Ectodermal cell (in vitro differentiated cells): Measurements from ENCODE around the gene PHLDB3.
"Not testable (repeated sequence)": the region's sequence is repeated elsewhere in the genome, so short reads cannot be mapped to it uniquely, and the experiment has no call there.

Experiments used
- H3K27ac ChIP-seq: 2 replicates; pipeline ENCODE4 v1.7.0; 2013; ENCODE audit warnings: mild to moderate bottlenecking, low read depth, low read length; ENCODE audit not compliant: insufficient read depth, poor library complexity, severe bottlenecking
- H3K27me3 ChIP-seq: 2 replicates; pipeline ENCODE4 v1.7.0; 2013; ENCODE audit warnings: mild to moderate bottlenecking, low read length; ENCODE audit not compliant: insufficient read depth, control insufficient read depth, poor library complexity, severe bottlenecking
- H3K36me3 ChIP-seq: one replicate; pipeline ENCODE4 v1.7.0; 2013; ENCODE audit warnings: low read length; ENCODE audit not compliant: control insufficient read depth, insufficient read depth
- H3K4me1 ChIP-seq: one replicate; pipeline ENCODE4 v1.7.0; 2013; ENCODE audit warnings: low read length; ENCODE audit not compliant: control insufficient read depth, insufficient read depth
- H3K4me3 ChIP-seq: 2 replicates; pipeline ENCODE4 v1.7.0; 2013; ENCODE audit warnings: low read depth, low read length, control low read depth; ENCODE audit not compliant: insufficient read depth
- H3K9me3 ChIP-seq: 2 replicates; pipeline ENCODE4 v1.7.0; 2013; ENCODE audit warnings: mild to moderate bottlenecking, low read length, moderate library complexity; ENCODE audit not compliant: control insufficient read depth
- WGBS, 2 experiments: methylation state at CpG; one replicate each; pipeline ENCODE4 v1.1.7; 2013; ENCODE audit warnings: missing lambda C conversion rate in 2 of 2; 5-methylcytosine and 5-hydroxymethylcytosine counted together

PHLDB3 gene

DNA sequence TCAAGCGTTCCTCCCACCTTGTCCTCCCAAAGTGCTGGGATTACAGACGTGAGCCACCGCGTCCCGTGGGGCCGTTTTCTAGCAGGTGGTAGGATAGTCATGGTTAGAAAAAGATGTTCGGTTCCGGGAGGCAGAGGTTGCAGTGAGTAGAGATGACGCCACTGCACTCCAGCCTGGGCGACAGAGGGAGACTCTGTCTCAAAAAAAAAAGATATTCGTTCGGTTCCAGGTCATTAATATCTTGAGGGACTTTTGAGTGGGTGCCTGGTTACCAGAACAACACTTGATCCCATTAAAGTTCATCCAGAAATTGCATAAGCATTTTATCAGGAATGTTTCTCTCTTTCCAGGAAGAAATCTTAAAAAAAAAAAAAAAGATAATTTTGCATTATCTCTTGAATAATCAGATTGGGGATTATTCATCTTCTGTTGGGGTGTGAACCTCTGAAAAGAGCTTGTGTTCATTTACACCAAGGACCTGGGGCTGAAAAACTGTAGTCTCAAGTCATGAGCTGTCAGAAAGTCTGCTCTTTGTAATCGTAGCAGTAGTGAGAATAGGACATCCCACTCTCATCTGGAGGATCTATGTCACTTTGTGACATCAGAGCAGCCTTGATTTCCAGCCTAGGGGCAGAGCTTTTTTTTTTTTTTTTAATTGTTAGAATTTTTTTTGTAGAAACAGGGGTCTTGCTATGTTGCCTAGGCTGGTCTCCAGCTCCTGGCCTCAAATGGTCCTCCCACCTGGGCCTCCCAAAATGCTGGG, 23.5 kb upstream of the PHLDB3 start:
- Histone ChIP-seq H3K27ac (no peak overlapping the region), H3K36me3 (no peaks in the 10 kb centered on the region), H3K9me3 (no peaks in the 10 kb centered on the region), H3K4me3 (no peak overlapping the region), H3K27me3 (peaks cover 17% of the 10 kb centered on the region), H3K4me1 (peaks cover 16% of the 10 kb centered on the region)
- 59 to 64% methylated on average over 13 of the region's 13 CpGs for WGBS, 2 experiments

- Histone ChIP-seq H3K9me3 (no peaks in the 10 kb centered on the region), H3K27me3 (peaks cover 17% of the 10 kb centered on the region), H3K4me3 (peak within 1 kb of the TSS; percentile 57), H3K4me1 (peaks cover 11% of the 10 kb centered on the region), H3K27ac (no peak within 1 kb of the TSS), H3K36me3 (no peaks in the 10 kb centered on the region)
- 5 to 8% methylated on average over 51 to 52 of the region's 54 CpGs for WGBS, 2 experiments
Observed at GRCh38 chr19:43526884-43527859, 22.6 kb upstream of the PHLDB3 start, which contains the start of gene ETHE1. TSS of gene ETHE1 (minus strand) at chr19:43527201. CDS start at chr19:43527177, 24 bp downstream.

GRCh38 chr19:43525836-43526771, 21.6 kb upstream of the PHLDB3 start:
- peaks cover 17% of the 10 kb centered on the region for H3K27me3 ChIP-seq
- H3K4me3 ChIP-seq = peak overlapping the region; percentile 57
- no peaks in the 10 kb centered on the region for H3K9me3 ChIP-seq
- peaks cover 10% of the 10 kb centered on the region for H3K4me1 ChIP-seq
- no peak overlapping the region for H3K27ac ChIP-seq
- H3K36me3 ChIP-seq = no peaks in the 10 kb centered on the region
- WGBS, 2 experiments = 3% methylated on average over 26 of the region's 26 CpGs

DNA sequence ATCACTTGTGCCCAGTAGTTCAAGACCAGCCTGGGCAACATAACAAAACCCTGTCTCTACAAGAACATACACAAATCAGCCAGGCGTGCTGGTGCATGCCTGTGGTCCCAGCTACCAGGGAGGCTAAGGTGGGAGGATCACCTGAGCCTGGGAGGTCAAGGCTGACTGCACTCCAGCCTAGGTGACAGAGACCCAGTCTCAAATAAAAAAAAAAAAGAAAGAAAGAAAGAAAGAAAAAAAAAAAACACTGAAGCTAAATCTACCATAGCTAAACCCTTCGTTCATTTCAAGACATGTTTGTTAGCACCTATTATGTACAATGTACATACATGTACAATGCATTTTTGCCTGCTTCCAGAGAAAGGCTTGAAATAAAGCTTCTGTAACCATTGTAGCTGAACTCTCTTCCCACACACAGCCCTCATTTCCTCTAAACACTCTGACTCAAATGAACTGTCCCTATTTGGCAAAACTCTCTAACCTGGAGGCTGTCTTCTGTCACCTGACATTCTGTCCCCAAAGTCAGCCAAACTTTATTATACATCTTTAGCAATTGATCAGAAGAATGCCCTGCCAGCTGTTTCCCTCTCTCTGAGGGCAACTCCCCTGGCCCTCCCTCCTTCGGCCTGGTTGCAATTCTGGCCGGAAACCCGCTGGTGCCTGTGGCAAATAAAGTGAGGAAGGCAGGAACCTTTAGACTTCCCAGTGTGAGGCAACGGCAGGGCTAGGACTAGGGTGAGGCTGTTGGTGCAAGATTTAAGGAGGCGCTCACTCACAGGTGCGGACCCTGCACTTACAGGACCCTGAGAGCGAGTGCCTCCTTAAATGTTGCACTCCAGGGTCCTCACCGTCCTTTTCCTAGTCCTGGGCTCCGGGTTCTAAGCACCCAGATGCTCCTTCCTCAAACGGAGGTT, 20.6 kb upstream of the PHLDB3 start:
- Histone ChIP-seq H3K9me3 (no peaks in the 10 kb centered on the region), H3K36me3 (no peaks in the 10 kb centered on the region), H3K27me3 (peaks cover 17% of the 10 kb centered on the region), H3K4me1 (peaks cover 10% of the 10 kb centered on the region), H3K4me3 (peak overlapping the region; percentile 57), H3K27ac (no peak overlapping the region)
- 12 to 19% methylated on average over 11 to 12 of the region's 12 CpGs for WGBS, 2 experiments

DNA sequence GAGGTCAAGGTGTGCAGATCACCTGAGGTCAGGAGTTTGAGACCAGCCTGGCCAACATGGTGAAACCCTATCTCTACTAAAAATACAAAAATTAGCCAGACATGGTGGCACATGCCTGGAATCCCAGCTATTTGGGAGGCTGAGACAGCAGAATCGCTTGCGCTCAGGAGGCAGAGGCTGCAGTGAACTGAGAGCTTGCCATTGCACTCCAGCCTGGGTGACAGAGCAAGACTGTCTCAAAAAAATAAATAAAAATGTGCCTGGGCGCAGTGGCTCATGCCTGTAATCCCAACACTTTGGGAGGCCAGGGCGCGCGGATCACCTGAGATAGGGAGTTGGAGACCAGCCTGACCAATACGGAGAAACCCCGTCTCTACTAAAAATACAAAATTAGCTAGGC, 19.1 kb upstream of the PHLDB3 start:
- not testable (repeated sequence) for H3K27ac ChIP-seq, H3K4me3 ChIP-seq, H3K9me3 ChIP-seq, H3K36me3 ChIP-seq
- WGBS, 2 experiments = 94% methylated on average over 8 of the region's 8 CpGs
- Histone ChIP-seq H3K4me1 (peaks cover 10% of the 10 kb centered on the region), H3K27me3 (peaks cover 17% of the 10 kb centered on the region)

DNA sequence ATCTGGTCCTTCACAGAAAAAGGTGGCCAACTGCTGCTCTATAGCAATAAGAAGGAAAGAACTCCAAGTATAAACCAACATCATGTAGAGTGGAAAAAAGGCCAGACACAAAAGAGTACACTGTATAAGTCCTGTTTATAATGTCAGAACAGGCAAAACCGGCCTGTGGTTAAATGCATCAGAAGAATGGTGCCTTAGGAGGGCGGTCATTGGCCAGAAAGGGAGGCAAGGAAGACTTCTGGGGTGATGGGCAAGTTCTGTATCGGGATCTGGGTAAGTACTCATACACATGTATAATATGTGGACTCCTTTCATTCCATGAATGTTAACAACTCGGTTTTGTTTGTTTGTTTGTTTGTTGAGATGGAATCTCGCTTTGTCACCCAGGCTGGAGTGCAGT, 18.4 kb upstream of the PHLDB3 start:
- no peak overlapping the region for H3K27ac ChIP-seq
- H3K27me3 ChIP-seq = peaks cover 17% of the 10 kb centered on the region
- H3K4me3 ChIP-seq = no peak overlapping the region
- H3K4me1 ChIP-seq = peaks cover 10% of the 10 kb centered on the region
- H3K9me3 ChIP-seq = no peaks in the 10 kb centered on the region
- WGBS, 2 experiments = 91 to 96% methylated on average over 5 of the region's 5 CpGs
- no peaks in the 10 kb centered on the region for H3K36me3 ChIP-seq

DNA sequence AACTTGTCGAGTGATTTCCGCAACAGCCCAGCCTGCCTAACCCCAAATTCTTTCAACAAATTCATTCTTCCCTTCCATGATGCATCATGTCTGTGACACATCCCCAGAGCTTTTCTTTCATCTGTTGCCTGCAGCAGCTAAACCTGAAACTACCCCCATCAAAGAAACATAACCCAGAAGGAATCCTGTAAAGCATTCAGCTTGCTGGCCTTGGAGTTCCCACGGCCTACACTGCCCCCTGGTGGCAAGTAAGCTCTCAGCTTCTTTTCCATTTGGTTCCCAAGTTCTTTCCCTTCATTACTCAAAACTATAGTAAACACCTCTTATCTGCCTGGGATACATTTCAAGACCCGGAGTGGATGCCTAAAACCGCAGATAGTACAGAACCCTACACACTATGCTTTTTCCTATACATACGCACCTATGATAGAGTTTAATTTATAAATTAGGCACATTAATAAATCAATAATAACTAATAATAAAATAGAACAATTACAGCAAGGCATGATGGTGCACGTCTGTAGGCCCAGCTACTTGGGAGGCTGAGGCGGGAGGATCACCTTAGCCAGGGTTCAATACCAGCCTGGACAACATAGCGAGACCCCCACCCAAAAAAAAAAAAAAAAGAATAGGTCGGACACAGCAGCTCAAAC, 15.0 kb upstream of the PHLDB3 start:
- no peak overlapping the region for H3K4me3 ChIP-seq
- no peak overlapping the region for H3K27ac ChIP-seq
- H3K9me3 ChIP-seq = no peaks in the 10 kb centered on the region
- WGBS, 2 experiments = 57 to 61% methylated on average over 9 of the region's 10 CpGs
- no peaks in the 10 kb centered on the region for H3K36me3 ChIP-seq
- no peaks in the 10 kb centered on the region for H3K27me3 ChIP-seq
- H3K4me1 ChIP-seq = no peaks in the 10 kb centered on the region

GRCh38 chr19:43518051-43518450, 13.5 kb upstream of the PHLDB3 start:
- no peaks in the 10 kb centered on the region for H3K9me3 ChIP-seq
- H3K27me3 ChIP-seq = no peaks in the 10 kb centered on the region
- H3K4me3 ChIP-seq = no peak overlapping the region
- no peak overlapping the region for H3K27ac ChIP-seq
- H3K4me1 ChIP-seq = no peaks in the 10 kb centered on the region
- H3K36me3 ChIP-seq = no peaks in the 10 kb centered on the region
- WGBS, 2 experiments = 72 to 75% methylated on average over 4 of the region's 4 CpGs

DNA sequence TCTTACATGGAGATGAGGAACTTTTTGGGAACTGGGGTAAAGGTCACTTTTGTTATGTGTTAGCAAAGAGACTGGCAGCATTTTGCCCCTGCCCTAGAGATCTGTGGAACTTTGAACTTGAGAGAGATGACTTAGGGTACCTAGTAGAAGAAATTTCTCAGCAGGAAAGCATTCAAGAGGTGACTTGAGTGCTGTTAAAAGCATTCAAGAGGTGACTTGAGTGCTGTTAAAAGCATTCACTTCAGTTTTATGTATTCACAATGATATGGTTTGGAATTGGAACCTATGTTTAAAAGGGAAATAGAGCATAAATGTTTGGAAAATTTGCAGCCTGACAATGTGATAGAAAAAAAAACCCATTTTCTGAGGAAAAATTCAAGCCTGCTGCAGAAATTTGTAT, 7.9 kb upstream of the PHLDB3 start:
- not testable (repeated sequence) for H3K4me1 ChIP-seq

More for the DNA sequence above, 7.9 kb upstream of the PHLDB3 start:
- H3K36me3 ChIP-seq, H3K9me3 ChIP-seq, H3K4me3 ChIP-seq, H3K27me3 ChIP-seq, H3K27ac ChIP-seq: not testable (repeated sequence)
